Tibial nerve (tissue), 3 donors: Measurements from ENCODE around the gene COG5.

Experiments
- POLR2A ChIP-seq, 2 donors: fragments of 450-650 bp; IDR thresholded peaks; one replicate each; pipeline ENCODE4 v1.6.1; 2017; ENCODE audit warnings: antibody characterized with exemption in 2 of 2, mild to moderate bottlenecking in 2 of 2, moderate library complexity in 2 of 2
- TF ChIP-seq, protein P1 (sequence below), 5 experiments: fragments of 200-600 bp in 3 of 5; fragments of 450-650 bp in 2 of 5; sonication (generic) in 3 of 5; IDR thresholded peaks; one replicate each; pipeline ENCODE4 v1.5.1; 2016 to 2019; ENCODE audit warnings: antibody characterized with exemption in 5 of 5, mild to moderate bottlenecking in 3 of 5, moderate library complexity in 2 of 5

- TF ChIP-seq, protein P1, sequence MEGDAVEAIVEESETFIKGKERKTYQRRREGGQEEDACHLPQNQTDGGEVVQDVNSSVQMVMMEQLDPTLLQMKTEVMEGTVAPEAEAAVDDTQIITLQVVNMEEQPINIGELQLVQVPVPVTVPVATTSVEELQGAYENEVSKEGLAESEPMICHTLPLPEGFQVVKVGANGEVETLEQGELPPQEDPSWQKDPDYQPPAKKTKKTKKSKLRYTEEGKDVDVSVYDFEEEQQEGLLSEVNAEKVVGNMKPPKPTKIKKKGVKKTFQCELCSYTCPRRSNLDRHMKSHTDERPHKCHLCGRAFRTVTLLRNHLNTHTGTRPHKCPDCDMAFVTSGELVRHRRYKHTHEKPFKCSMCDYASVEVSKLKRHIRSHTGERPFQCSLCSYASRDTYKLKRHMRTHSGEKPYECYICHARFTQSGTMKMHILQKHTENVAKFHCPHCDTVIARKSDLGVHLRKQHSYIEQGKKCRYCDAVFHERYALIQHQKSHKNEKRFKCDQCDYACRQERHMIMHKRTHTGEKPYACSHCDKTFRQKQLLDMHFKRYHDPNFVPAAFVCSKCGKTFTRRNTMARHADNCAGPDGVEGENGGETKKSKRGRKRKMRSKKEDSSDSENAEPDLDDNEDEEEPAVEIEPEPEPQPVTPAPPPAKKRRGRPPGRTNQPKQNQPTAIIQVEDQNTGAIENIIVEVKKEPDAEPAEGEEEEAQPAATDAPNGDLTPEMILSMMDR (IDR thresholded peaks at IDR 0.05): no peak
- no peak for TF ChIP-seq POLR2A (IDR thresholded peaks at IDR 0.05)
Measured at GRCh38 chr7:107267138-107267537, 296.6 kb downstream of the COG5 start.
